ENCODE results near the gene SOX3. TPM values are rescaled to one million over a fixed set of nuclear protein-coding genes. Genes with fewer than 3 reads are reported as not detected.

Gene SOX3
- total RNA-seq: not detected
- long read RNA-seq: 0 reads

DNA sequence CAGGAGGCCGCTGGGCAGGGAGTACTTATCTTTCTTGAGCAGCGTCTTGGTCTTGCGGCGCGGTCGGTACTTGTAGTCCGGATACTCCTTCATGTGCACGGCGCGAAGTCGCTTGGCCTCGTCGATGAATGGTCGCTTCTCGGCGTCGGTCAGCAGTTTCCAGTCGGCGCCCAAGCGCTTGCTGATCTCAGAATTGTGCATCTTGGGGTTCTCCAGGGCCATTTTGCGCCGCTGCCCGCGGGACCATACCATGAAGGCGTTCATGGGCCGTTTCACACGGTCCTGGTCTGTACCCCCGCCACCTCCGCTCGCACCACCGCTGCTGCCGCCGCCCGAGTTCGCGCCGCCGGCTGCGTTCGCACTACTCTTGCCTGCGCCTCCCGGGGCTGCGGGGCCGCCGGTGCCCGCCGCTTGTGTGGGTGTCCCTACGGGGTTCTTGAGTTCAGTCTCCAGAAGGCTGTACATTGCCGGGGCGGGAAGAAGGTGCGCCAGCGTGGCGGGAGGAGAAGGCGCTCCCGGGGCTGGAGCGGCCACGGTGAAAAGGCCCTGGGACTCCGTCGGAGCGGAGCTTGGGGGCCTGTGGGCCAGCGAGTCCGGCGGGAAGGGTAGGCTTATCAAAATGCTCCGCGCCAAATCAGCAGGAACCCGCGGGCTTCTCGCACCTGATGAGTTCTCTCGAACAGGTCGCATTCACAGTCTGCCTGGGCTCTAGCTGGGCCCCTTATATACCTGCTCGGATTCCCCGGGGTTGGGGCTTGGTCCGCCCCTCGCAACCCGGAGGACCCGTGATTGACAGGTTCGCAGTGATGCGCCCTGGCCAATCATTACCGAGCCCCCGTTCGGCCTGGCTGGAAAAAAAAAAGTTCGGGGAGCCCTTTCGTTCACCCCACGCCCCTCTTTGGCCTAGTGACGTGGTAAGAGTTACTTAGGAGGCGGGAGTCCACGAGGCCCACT is at the start of gene SOX3:
Gene SOX3, minus strand, starts transcription at position 699 of the 954 bp plus-strand sequence. Its CDS starts 9 bp downstream, at position 690.
- DNase-seq (ENCODE audit: missing footprints) (no peak), ATAC-seq (no peak)
- intact Hi-C loops (cut with DNase I): loop anchor here (10.0 kb wide), 1 partner anchor 450 kb away; no protein-coding TSS in a partner anchor

GRCh38 chrX:140548985-140549384 is 44.1 kb upstream of the SOX3 start:
- ATAC-seq (no peak), DNase-seq (ENCODE audit: missing footprints) (no peak)
- intact Hi-C loops (cut with DNase I): no loop called here

DNA sequence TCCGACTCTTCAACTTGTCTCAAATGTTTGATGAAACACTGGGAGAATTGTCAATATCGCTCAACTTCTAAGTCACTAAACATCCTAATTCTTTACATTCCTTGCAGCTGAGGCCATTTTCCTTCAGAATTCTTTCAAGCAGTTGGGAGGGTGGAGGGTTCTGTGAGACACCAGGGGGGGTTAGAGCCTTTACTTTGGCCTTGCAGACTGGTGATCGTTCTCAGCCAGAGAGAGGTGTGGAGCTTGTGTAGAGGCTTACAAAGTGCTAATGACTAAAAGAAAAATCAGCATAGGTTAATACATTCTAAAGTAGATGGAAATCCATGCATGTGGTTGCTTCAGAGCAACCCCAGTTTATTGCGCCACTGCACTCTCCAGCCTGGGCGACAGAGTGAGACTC is 21.3 kb upstream of the SOX3 start:
- ATAC-seq: no peak
- no peak for DNase-seq (ENCODE audit: missing footprints)
- intact Hi-C loops (cut with DNase I): no loop called here

- ATAC-seq: no peak
- no peak for DNase-seq (ENCODE audit: missing footprints)
- intact Hi-C loops (cut with DNase I): no loop called here
These were observed 20.6 kb upstream of the SOX3 start for GRCh38 chrX:140525448-140525847.

- no peak for DNase-seq (ENCODE audit: missing footprints)
- intact Hi-C loops (cut with DNase I): no loop called here
- no peak for ATAC-seq
These were observed 19.7 kb upstream of the SOX3 start for GRCh38 chrX:140524556-140524955.

GRCh38 chrX:140521393-140521792 is 16.5 kb upstream of the SOX3 start:
- intact Hi-C loops (cut with DNase I): no loop called here
- no peak for ATAC-seq
- no peak for DNase-seq (ENCODE audit: missing footprints)

- no peak for DNase-seq (ENCODE audit: missing footprints)
- intact Hi-C loops (cut with DNase I): no loop called here
- ATAC-seq: no peak
These were observed 9.7 kb upstream of the SOX3 start for GRCh38 chrX:140514554-140514953.

DNA sequence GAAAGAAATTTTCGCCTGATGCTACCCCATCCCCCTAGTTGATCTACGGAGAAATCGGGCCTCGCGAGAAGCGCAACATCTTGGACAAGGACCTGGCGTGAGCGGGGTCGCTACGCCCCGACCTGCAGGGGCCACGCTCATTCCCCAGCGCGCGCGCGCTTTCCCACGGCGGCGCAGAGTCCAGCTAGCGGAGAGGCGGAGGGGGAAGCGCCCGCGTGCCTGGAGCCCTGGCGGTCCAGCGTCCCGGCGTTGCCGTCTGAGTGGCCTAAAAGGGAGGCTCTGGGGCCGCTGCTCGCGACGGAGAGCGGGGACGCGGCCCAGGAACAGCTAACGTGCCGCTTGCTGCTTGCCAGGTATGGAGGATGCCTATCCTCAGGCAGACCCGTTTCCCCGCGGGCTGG is 6.0 kb upstream of the SOX3 start:
- ATAC-seq (no peak), DNase-seq (ENCODE audit: missing footprints) (no peak)
- intact Hi-C loops (cut with DNase I): no loop called here

- intact Hi-C loops (cut with DNase I): no loop called here
- DNase-seq (ENCODE audit: missing footprints): no peak
- no peak for ATAC-seq
These were observed 5.4 kb upstream of the SOX3 start for GRCh38 chrX:140510306-140510676.

- ATAC-seq (no peak), DNase-seq (ENCODE audit: missing footprints) (no peak)
- intact Hi-C loops (cut with DNase I): loop anchor here (10.0 kb wide), 1 partner anchor 455 kb away; no protein-coding TSS in a partner anchor
These were observed 4.8 kb upstream of the SOX3 start for GRCh38 chrX:140509468-140510305.

DNA sequence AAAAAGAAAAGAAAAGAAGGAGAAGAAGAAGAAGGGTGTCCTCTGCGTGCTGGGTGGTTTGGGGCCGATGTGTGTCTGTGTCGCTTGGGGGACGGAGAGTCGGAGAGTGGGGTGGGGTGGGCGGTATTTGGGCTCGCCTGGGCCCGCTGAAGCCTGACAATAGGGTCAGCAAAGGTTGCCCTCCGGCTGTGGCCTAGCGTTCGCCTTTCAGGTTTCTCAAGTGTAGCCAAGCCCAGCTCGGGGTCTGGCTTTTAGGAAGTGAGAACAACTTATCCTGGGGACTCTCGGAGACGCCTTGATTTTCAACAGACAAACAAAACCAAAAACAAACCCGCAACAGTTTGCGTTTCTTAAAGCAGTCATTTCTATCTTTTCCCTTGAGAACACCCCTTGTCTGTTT is 4.1 kb upstream of the SOX3 start:
- intact Hi-C loops (cut with DNase I): loop anchor here (10.0 kb wide), 1 partner anchor 454 kb away; no protein-coding TSS in a partner anchor
- ATAC-seq: no peak
- DNase-seq (ENCODE audit: missing footprints): no peak

- DNase-seq (ENCODE audit: missing footprints) (no peak), ATAC-seq (no peak)
- intact Hi-C loops (cut with DNase I): loop anchor here (10.0 kb wide), 1 partner anchor 453 kb away; no protein-coding TSS in a partner anchor
These were observed 3.1 kb upstream of the SOX3 start for GRCh38 chrX:140507982-140508305.

- DNase-seq (ENCODE audit: missing footprints) (no peak), ATAC-seq (no peak)
- intact Hi-C loops (cut with DNase I): loop anchor here (10.0 kb wide), 1 partner anchor 453 kb away; no protein-coding TSS in a partner anchor
These were observed 2.5 kb upstream of the SOX3 start for GRCh38 chrX:140507223-140507981.

DNA sequence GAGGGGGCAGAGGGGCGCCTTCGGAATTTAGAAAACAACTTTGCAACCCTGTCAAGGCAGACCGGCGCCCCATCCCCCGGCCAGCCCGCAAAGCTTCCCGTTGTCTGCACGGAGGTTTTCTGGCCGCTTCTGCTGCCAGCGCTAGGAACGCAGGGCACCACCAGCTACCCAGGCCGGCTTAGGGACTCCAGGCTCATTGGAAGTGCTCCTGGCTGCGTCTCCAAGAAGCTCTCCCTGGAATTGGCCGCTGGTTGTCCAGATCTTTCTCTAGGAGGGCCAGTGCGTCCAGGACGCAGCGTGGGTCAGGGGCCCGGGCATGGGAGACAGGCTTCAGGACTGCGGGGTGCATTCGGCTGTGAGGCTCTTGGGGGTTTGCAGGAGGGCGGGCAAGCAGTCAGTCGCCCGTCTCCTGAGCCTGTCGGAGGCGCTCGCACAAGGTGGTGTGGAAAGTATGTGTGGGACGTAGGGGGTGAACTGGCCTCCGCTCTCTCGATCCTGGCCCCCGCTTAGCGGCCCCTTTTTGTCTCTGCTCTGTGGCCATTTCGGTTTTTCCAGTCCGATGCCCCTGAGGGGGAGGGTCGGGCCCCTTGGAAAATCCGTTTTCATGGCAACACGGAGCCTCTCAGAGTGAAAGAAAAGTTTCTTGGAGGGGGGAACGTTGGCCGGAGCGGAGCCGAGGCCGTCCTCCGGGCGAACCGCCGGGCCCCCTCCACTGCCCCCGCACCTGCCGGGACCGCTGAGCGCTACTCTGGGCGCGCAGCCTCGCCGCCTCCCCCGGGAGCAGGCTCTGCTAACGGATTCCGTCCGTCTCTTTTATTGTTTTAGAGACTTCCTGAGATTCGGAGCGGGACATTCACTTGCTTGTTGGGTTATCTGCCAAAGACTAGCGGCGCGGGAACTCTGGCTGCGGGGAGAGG is 810 bp upstream of the SOX3 start:
- ATAC-seq: no peak
- intact Hi-C loops (cut with DNase I): loop anchor here (10.0 kb wide), 1 partner anchor 451 kb away; no protein-coding TSS in a partner anchor
- no peak for DNase-seq (ENCODE audit: missing footprints)

DNA sequence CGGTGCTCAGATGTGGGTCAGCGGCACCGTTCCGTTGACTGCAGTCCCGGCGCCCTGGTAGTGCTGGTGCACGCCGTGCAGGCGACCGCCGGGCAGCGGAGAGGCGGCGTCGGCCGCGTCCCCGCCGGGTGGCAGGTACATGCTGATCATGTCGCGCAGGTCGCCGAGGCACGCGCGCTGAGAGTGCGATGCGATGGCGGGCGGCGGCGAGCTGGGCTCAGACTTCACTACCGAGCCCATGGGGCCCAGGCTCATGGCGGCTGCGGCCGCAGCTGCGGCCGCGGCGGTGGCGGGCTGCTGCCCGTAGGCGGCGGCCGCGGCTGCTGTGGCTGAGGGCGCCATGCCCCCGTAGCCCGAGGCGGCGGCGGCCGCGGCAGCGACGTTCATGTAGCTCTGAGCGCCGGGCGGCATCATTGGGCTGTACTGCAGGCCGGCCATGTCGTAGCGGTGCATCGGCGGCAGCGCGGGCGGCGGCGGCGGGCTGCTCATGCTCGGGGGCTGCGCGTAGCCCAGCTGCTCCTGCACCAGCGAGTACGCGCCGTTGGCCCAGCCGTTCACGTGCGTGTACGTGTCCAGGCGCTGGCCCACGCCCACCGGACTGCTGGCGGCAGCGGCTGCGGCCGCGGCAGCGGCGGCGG is 1.0 kb downstream of the SOX3 start:
- DNase-seq (ENCODE audit: missing footprints) (no peak), ATAC-seq (peak; percentile 62)
- intact Hi-C loops (cut with DNase I): loop anchor here (10.0 kb wide), 1 partner anchor 449 kb away; no protein-coding TSS in a partner anchor

DNA sequence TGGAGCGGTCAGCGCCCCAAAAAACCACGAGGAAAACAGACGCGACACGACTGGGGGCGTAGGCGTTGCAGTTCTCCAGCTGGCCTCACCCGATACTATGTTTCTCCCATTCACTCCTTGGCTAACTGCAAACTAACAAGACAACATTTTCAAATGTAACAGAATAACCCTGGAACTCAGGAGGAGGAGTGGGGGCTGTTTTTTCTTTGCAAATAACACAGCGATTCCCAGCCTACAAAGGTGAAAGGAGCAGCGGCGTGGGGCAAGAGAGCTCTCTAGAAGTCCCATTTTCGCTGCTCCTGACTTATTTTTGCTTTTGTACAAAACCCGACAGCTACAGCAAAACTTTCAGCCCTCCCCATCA is 1.6 kb downstream of the SOX3 start:
- intact Hi-C loops (cut with DNase I): loop anchor here (10.0 kb wide), 1 partner anchor 448 kb away; no protein-coding TSS in a partner anchor
- ATAC-seq (no peak), DNase-seq (ENCODE audit: missing footprints) (no peak)

- no peak for DNase-seq (ENCODE audit: missing footprints)
- ATAC-seq: no peak
- intact Hi-C loops (cut with DNase I): loop anchor here (10.0 kb wide), 1 partner anchor 448 kb away; no protein-coding TSS in a partner anchor
These were observed 2.2 kb downstream of the SOX3 start for GRCh38 chrX:140502491-140503237.
